Kidney epithelial cell (primary cell): ENCODE data around the gene AGTR1. TPM values are rescaled to one million over a fixed set of nuclear protein-coding genes. Genes with fewer than 3 reads are reported as not detected.
"Not testable (repeated sequence)": the region's sequence is repeated elsewhere in the genome, so short reads cannot be mapped to it uniquely, and the experiment has no call there.

ENCODE experiments used
- DNase-seq: peaks from one replicate; pipeline ENCODE4 v3.0.0-alpha.2; 2010; ENCODE audit warnings: low read depth
- H3K27me3 ChIP-seq: 2 replicates; pipeline ENCODE4 v1.6.0; 2011; ENCODE audit warnings: low read length; ENCODE audit not compliant: control insufficient read depth, insufficient read depth
- H3K36me3 ChIP-seq: 2 replicates; pipeline ENCODE4 v1.5.1; 2011; ENCODE audit warnings: low read length; ENCODE audit not compliant: control insufficient read depth, insufficient read depth
- H3K4me3 ChIP-seq: 2 replicates; pipeline ENCODE4 v1.5.1; 2011; ENCODE audit warnings: low read depth, mild to moderate bottlenecking, control low read depth, low read length
- CTCF ChIP-seq: IDR thresholded peaks from 2 replicates; pipeline ENCODE4 v1.5.1; 2011; ENCODE audit warnings: mild to moderate bottlenecking, moderate library complexity, low read length, control low read depth, inconsistent platforms; ENCODE audit not compliant: insufficient read depth, poor library complexity, severe bottlenecking
- total RNA-seq: library from RNA; depleted of rRNA; stranded (reverse); fragments of >200 nt; gene quantifications from 2 replicates; pipeline ENCODE4 v1.2.3, GENCODE V29; 2015

Gene AGTR1
- total RNA-seq, 1 donor from 2014 or later = not detected

- DNase-seq = no peak
- no peaks in the 10 kb centered on the region for H3K36me3 ChIP-seq
- no peak overlapping the region for H3K4me3 ChIP-seq
- no peaks in the 10 kb centered on the region for H3K27me3 ChIP-seq
- TF ChIP-seq CTCF = no peak
Measured at GRCh38 chr3:148742118-148742517, 44.4 kb downstream of the AGTR1 start.

GRCh38 chr3:148746053-148746452 lies 48.4 kb downstream of the AGTR1 start:
- Histone ChIP-seq H3K27me3 (no peaks in the 10 kb centered on the region), H3K36me3 (no peaks in the 10 kb centered on the region), H3K4me3 (no peak overlapping the region)
- no peak for TF ChIP-seq CTCF
- no peak for DNase-seq

GRCh38 chr3:148748283-148748682 lies 50.6 kb downstream of the AGTR1 start:
- no peak for TF ChIP-seq CTCF
- Histone ChIP-seq H3K36me3 (no peaks in the 10 kb centered on the region), H3K27me3 (no peaks in the 10 kb centered on the region), H3K4me3 (no peak overlapping the region)
- DNase-seq = no peak

- Histone ChIP-seq H3K27me3 (no peaks in the 10 kb centered on the region), H3K36me3 (no peaks in the 10 kb centered on the region), H3K4me3 (no peak overlapping the region)
- TF ChIP-seq CTCF = no peak
- no peak for DNase-seq
Measured at GRCh38 chr3:148750296-148750695, 52.6 kb downstream of the AGTR1 start.

GRCh38 chr3:148751461-148751860 lies 53.8 kb downstream of the AGTR1 start:
- no peak overlapping the region for H3K4me3 ChIP-seq
- TF ChIP-seq CTCF = no peak

GRCh38 chr3:148753385-148753784 lies 55.7 kb downstream of the AGTR1 start:
- DNase-seq, H3K36me3 ChIP-seq, H3K27me3 ChIP-seq, H3K4me3 ChIP-seq: not testable (repeated sequence)

More at GRCh38 chr3:148751461-148751860, 53.8 kb downstream of the AGTR1 start:
- Histone ChIP-seq H3K36me3 (no peaks in the 10 kb centered on the region), H3K27me3 (no peaks in the 10 kb centered on the region)
- DNase-seq = no peak
